Caki2 (cell line): Measurements from ENCODE around the gene TMA7B. TPM values are rescaled to one million over a fixed set of nuclear protein-coding genes. Genes with fewer than 3 reads are reported as not detected.

Experiments
- DNase-seq: peaks from one replicate; pipeline ENCODE4 v3.0.0-alpha.2; 2015; ENCODE audit warnings: low read depth
- in situ Hi-C: cut with HindIII; loops from 2 replicates; pipeline ENCODE4 v1.10.0; 2016; ENCODE audit warnings: low sequenced_read_pairs, low pct_unique_long_range_greater_than_20kb, mixed read lengths
- total RNA-seq: library from RNA; depleted of rRNA; stranded (reverse); fragments of >200 nt; shearing (Covaris generic); gene quantifications from 2 replicates; pipeline ENCODE4 v1.2.3, GENCODE V29; 2014; ENCODE audit warnings: low replicate concordance; rRNA removed

Gene TMA7B
- total RNA-seq, 1 experiment from 2014 or later = not detected

DNA sequence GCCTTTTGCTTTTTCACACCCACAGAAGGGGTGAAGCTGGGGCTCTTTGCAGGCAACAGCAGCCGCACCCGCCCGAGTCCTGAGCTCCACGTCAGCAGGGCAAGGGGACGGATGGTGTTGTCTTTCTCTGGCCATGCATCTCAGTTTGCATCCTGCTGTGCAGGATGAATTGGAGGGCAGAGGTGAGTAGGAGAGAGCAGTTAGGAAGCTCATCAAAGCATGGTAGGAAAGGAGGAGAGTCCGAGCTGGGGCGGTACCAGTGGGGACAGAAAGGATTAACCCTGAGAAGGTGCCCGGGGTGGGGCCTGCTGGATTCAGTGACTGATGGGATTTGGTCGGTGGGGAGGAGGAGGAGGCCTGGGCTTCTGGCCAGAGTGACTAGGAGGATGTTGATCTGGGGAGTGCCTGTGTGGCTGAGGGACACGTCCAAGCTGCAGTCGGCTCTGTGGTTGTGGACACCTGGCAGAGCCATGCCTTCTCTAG, 49.1 kb downstream of the TMA7B start:
- in situ Hi-C loops = no loop called here
- peak; percentile 26 for DNase-seq

DNA sequence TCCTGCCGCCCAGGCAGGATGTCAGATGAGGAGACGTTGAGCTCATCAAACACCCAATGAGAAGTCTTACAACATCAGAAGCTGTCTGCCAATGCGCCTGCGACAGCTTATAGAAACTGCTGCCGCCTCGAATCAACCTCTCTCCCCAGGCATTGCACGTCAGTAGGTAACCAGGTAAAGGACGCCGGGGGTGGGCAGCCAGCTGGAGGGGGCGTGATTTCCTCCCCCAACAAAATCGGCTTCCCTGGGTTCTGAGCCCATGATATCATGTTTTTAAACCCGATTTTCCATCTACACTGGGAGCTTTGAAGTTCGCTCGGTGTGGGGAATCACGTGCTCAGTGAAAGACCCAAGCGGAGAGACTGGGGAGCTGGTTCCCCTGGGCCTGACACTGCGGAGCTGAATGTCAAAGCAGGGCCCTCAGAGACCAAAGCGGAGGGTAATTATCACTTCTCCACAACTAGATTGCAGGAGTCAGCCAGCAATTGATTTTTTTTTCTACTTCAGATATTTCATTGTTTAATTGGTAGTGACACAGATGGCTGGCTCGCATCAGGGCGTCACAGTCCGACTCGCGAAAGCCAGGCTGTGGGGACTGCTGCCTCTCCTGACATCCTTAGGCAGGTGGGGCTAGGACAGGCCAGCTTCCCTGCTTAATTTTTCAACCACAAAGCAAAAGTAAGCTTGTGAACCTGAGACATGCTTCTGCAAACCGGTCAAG, 49.9 kb downstream of the TMA7B start:
- no peak for DNase-seq
- in situ Hi-C loops = no loop called here

DNA sequence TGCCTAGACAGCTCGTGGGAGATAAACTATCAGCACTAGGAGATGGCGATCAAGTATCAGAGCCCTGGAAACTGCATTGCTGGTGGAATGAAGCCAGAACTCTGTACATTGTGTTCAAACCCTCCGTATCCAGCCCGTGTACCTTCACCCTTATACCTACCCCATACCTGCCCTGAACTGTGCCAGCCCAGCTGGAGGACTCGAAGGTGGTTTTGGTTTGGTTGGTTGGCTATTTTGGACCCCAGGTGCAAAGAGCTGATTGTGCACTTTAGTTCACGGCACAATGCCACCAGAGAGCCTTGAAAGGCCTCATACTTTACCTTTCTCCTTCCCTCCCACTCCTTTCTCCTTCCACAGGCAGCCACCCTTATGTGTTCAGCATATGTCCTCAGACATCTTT, 50.5 kb downstream of the TMA7B start:
- DNase-seq = no peak
- in situ Hi-C loops = no loop called here

Other genes with a start within 250 kb of the TMA7B start
- not detected in 2 replicates for gene ENTHD1, start 66.6 kb upstream of the TMA7B start, total RNA-seq
- gene GRAP2, start 59.3 kb upstream of the TMA7B start, total RNA-seq = not detected in 2 replicates
- not detected in 2 replicates for gene FAM83F, start 34.6 kb downstream of the TMA7B start, total RNA-seq
- 5.1 and 7.7 TPM in 2 replicates for gene TNRC6B, start 217.5 kb downstream of the TMA7B start, total RNA-seq